Trophoblast cell (in vitro differentiated cells and primary cell): ENCODE data around the gene GOLGA3.

Source experiments
- DNase-seq, 2 donors: peaks; one replicate each; pipeline ENCODE4 v3.0.0-alpha.2; 2016
- H2AFZ ChIP-seq: 2 replicates; pipeline ENCODE4 v1.6.1; 2013; ENCODE audit warnings: low read length, moderate library complexity, mild to moderate bottlenecking; ENCODE audit not compliant: insufficient read depth, poor library complexity
- H2AK5ac ChIP-seq: 2 replicates; pipeline ENCODE4 v1.6.1; 2013; ENCODE audit warnings: mild to moderate bottlenecking, low read length
- H2BK120ac ChIP-seq: 2 replicates; pipeline ENCODE4 v1.6.1; 2013; ENCODE audit warnings: low read length, mild to moderate bottlenecking, moderate library complexity; ENCODE audit not compliant: insufficient read depth, poor library complexity
- H2BK12ac ChIP-seq: 2 replicates; pipeline ENCODE4 v1.6.1; 2013; ENCODE audit warnings: mild to moderate bottlenecking, low read length, moderate library complexity
- H2BK5ac ChIP-seq: 2 replicates; pipeline ENCODE4 v1.6.1; 2013; ENCODE audit warnings: low read length, low read depth, moderate library complexity, mild to moderate bottlenecking; ENCODE audit not compliant: poor library complexity
- H3K14ac ChIP-seq: 2 replicates; pipeline ENCODE4 v1.6.1; 2013; ENCODE audit warnings: mild to moderate bottlenecking, low read length
- H3K18ac ChIP-seq: 2 replicates; pipeline ENCODE4 v1.6.1; 2013; ENCODE audit warnings: mild to moderate bottlenecking, low read length
- H3K23ac ChIP-seq: 2 replicates; pipeline ENCODE4 v1.6.1; 2013; ENCODE audit warnings: low read length
- H3K27ac ChIP-seq: 2 replicates; pipeline ENCODE4 v1.5.1; 2013; ENCODE audit warnings: low read depth, mild to moderate bottlenecking, inconsistent platforms, low read length, moderate library complexity
- H3K27me3 ChIP-seq: 2 replicates; pipeline ENCODE4 v1.6.1; 2013; ENCODE audit warnings: inconsistent platforms, mild to moderate bottlenecking, low read length, moderate library complexity; ENCODE audit not compliant: insufficient read depth
- H3K36me3 ChIP-seq, 2 experiments: 1 replicate in 1 of 2; 2 replicates in 1 of 2; pipeline ENCODE4 v1.6.1; 2013; ENCODE audit warnings: low read length in 2 of 2, mild to moderate bottlenecking in 2 of 2, moderate library complexity in 1 of 2; ENCODE audit not compliant: insufficient read depth in 2 of 2, control insufficient read depth in 1 of 2
- H3K4ac ChIP-seq: 2 replicates; pipeline ENCODE4 v1.6.1; 2013; ENCODE audit warnings: low read depth, mild to moderate bottlenecking, low read length, moderate library complexity
- H3K4me1 ChIP-seq, 2 experiments: 1 replicate in 1 of 2; 2 replicates in 1 of 2; pipeline ENCODE4 v1.6.1; 2013; ENCODE audit warnings: low read length in 2 of 2, mild to moderate bottlenecking in 2 of 2, moderate library complexity in 1 of 2; ENCODE audit not compliant: insufficient read depth in 2 of 2, control insufficient read depth in 1 of 2
- H3K4me2 ChIP-seq: 2 replicates; pipeline ENCODE4 v1.6.1; 2013; ENCODE audit warnings: inconsistent platforms, mild to moderate bottlenecking, low read length, moderate library complexity
- H3K4me3 ChIP-seq: 2 replicates; pipeline ENCODE4 v1.5.1; 2013; ENCODE audit warnings: mild to moderate bottlenecking, low read depth, low read length, inconsistent platforms
- H3K79me1 ChIP-seq: one replicate; pipeline ENCODE4 v1.6.1; 2013; ENCODE audit warnings: low read length
- H3K79me2 ChIP-seq: 2 replicates; pipeline ENCODE4 v1.6.1; 2013; ENCODE audit warnings: low read length, mild to moderate bottlenecking; ENCODE audit not compliant: control insufficient read depth, insufficient read depth, poor library complexity
- H3K9ac ChIP-seq: 2 replicates; pipeline ENCODE4 v1.6.1; 2013; ENCODE audit warnings: mild to moderate bottlenecking, low read length
- H3K9me3 ChIP-seq: 2 replicates; pipeline ENCODE4 v1.6.1; 2013; ENCODE audit warnings: low read depth, mild to moderate bottlenecking, control low read depth, inconsistent platforms, low read length; ENCODE audit not compliant: insufficient read depth
- H4K12ac ChIP-seq: 2 replicates; pipeline ENCODE4 v1.6.1; 2013; ENCODE audit warnings: low read depth, mild to moderate bottlenecking, low read length, moderate library complexity
- H4K8ac ChIP-seq: 2 replicates; pipeline ENCODE4 v1.6.1; 2013; ENCODE audit warnings: low read depth, mild to moderate bottlenecking, low read length, moderate library complexity
- H4K91ac ChIP-seq: one replicate; pipeline ENCODE4 v1.6.1; 2013; ENCODE audit warnings: low read depth, mild to moderate bottlenecking, low read length, moderate library complexity
- WGBS: extraction: QIAGEN DNeasy Blood & Tissue Kit; methylation state at CpG from one replicate; pipeline ENCODE4 v1.1.7; 2013; ENCODE audit warnings: missing lambda C conversion rate; ENCODE audit not compliant: insufficient read length, insufficient coverage; ENCODE audit errors: extremely low coverage; 5-methylcytosine and 5-hydroxymethylcytosine counted together

GOLGA3 gene

DNA sequence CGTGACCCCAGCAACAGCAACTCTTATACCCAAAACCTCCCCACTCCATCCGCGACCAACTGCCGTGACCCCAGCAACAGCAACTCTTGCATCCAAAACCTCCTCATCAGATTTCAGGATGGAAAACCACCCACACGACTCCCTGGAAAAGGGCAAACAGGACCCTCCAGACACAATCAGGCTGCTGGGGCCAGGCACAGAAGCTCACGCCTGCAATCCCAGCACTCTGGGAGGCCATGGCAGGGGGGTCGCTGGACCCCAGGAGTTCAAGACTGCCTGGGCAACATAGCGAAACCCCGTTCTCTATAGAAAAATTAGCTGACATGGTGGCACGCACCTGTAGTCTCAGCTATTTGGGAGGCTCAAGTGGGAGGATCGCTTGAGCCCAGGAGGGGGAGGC, 98.3 kb downstream of the GOLGA3 start:
- H3K23ac ChIP-seq: no peak overlapping the region
- H4K8ac ChIP-seq: no peak overlapping the region
- no peaks in the 10 kb centered on the region for H3K4me1 ChIP-seq
- no peak overlapping the region for H2BK5ac ChIP-seq
- H3K4me2 ChIP-seq: no peak overlapping the region
- H3K36me3 ChIP-seq: peaks cover 81 to 83% of the 10 kb centered on the region in 2 experiments
- no peaks in the 10 kb centered on the region for H3K27me3 ChIP-seq
- no peak overlapping the region for H2BK12ac ChIP-seq
- no peak overlapping the region for H3K14ac ChIP-seq
- H3K4me3 ChIP-seq: no peak overlapping the region
- peaks cover 2% of the 10 kb centered on the region for H3K9me3 ChIP-seq
- no CpG with 5 or more reads among the region's 11 CpGs for WGBS
- H2BK120ac ChIP-seq: no peak overlapping the region
- no peak overlapping the region for H2AK5ac ChIP-seq
- no peak for DNase-seq
- no peak overlapping the region for H3K9ac ChIP-seq
- H3K79me2 ChIP-seq: no peaks in the 10 kb centered on the region
- no peak overlapping the region for H3K4ac ChIP-seq
- no peak overlapping the region for H3K27ac ChIP-seq
- H3K79me1 ChIP-seq: no peaks in the 10 kb centered on the region
- no peak overlapping the region for H3K18ac ChIP-seq
- no peak overlapping the region for H4K12ac ChIP-seq
- no peak overlapping the region for H4K91ac ChIP-seq
- no peak overlapping the region for H2AFZ ChIP-seq

DNA sequence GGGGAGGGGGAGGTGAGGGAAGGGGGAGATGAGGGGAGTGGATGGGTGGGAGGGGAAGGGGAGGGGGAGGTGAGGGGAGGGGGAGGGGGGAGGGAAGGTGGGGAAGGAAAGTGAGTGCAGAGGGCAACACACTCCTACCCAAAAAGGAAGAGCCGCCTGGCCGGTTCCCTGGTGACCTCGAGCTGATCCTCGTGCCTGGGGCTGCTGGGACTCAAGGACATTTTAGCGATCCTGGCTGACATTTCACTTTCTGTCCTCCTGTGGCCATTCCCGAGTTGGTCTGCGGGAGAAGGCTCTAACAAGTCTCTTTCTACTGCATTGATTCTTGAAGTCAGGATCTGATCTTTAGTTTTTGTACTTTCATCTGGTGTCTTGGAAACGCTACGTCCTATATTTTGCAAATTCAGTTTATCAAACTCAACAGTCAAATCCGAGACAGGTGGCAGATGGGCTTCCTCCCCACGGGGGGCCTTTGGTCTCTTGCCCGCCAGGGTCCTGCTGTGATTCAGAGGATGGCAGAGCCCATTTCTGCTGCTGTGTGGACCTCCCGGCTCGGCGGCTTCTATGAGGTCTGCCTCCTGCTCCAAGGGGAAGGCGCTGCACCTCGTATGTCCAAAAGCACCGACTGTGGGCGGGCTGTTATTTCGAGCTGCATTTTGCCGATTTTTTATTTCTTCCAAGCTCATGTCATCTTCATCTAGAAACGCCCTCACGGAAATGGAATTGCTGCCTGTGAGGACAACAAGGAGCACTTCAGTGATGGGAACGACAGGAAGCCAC, 98.9 kb downstream of the GOLGA3 start:
- Histone ChIP-seq H2AFZ (no peak overlapping the region), H3K9ac (no peak overlapping the region), H2BK5ac (no peak overlapping the region), H4K91ac (no peak overlapping the region), H3K23ac (no peak overlapping the region), H3K79me2 (no peaks in the 10 kb centered on the region), H3K79me1 (no peaks in the 10 kb centered on the region), H4K12ac (no peak overlapping the region), H2BK120ac (no peak overlapping the region), H3K4me3 (no peak overlapping the region), H3K4me2 (no peak overlapping the region), H3K4ac (no peak overlapping the region), H4K8ac (no peak overlapping the region), H3K14ac (no peak overlapping the region), H3K36me3 (peaks cover 82 to 84% of the 10 kb centered on the region in 2 experiments), H2BK12ac (no peak overlapping the region), H3K18ac (no peak overlapping the region), H2AK5ac (no peak overlapping the region), H3K27me3 (no peaks in the 10 kb centered on the region), H3K4me1 (no peaks in the 10 kb centered on the region), H3K9me3 (peaks cover 2% of the 10 kb centered on the region), H3K27ac (no peak overlapping the region)
- WGBS: no CpG with 5 or more reads among the region's 24 CpGs
- peak in 1 of 2 donors; percentile 28 for DNase-seq

DNA sequence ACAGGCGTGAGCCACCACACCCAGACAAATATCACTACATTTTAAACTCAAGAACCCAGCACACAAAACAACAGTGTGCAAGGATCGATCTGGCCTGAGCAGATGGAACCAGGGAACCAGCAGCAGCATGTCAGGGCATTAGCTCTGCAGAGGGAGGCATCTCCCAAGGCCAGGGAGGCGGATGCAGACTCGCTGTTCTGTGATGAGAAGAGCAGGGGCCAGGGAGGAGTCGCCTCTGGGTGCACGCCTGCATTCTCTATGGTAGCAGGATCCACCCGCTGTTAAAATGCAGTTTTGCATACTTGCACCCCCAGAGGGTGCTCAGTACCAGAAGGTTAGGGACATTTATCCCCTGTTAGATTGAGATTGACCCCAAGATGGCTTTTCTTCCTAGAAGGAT, 100.2 kb downstream of the GOLGA3 start:
- no peak overlapping the region for H3K9ac ChIP-seq
- no peak overlapping the region for H4K12ac ChIP-seq
- no peak for DNase-seq
- H2AFZ ChIP-seq: no peak overlapping the region
- H3K23ac ChIP-seq: no peak overlapping the region
- H4K8ac ChIP-seq: no peak overlapping the region
- H3K4me2 ChIP-seq: no peak overlapping the region
- H2BK5ac ChIP-seq: no peak overlapping the region
- no peak overlapping the region for H2AK5ac ChIP-seq
- H3K79me2 ChIP-seq: no peaks in the 10 kb centered on the region
- no CpG with 5 or more reads among the region's 7 CpGs for WGBS
- no peak overlapping the region for H2BK12ac ChIP-seq
- H3K4ac ChIP-seq: no peak overlapping the region
- H3K27ac ChIP-seq: no peak overlapping the region
- no peak overlapping the region for H4K91ac ChIP-seq
- H3K4me1 ChIP-seq: no peaks in the 10 kb centered on the region
- H3K36me3 ChIP-seq: peaks cover 83 to 84% of the 10 kb centered on the region in 2 experiments
- no peak overlapping the region for H2BK120ac ChIP-seq
- H3K79me1 ChIP-seq: no peaks in the 10 kb centered on the region
- no peak overlapping the region for H3K18ac ChIP-seq
- H3K4me3 ChIP-seq: no peak overlapping the region
- H3K27me3 ChIP-seq: no peaks in the 10 kb centered on the region
- no peak overlapping the region for H3K14ac ChIP-seq
- peaks cover 2% of the 10 kb centered on the region for H3K9me3 ChIP-seq

DNA sequence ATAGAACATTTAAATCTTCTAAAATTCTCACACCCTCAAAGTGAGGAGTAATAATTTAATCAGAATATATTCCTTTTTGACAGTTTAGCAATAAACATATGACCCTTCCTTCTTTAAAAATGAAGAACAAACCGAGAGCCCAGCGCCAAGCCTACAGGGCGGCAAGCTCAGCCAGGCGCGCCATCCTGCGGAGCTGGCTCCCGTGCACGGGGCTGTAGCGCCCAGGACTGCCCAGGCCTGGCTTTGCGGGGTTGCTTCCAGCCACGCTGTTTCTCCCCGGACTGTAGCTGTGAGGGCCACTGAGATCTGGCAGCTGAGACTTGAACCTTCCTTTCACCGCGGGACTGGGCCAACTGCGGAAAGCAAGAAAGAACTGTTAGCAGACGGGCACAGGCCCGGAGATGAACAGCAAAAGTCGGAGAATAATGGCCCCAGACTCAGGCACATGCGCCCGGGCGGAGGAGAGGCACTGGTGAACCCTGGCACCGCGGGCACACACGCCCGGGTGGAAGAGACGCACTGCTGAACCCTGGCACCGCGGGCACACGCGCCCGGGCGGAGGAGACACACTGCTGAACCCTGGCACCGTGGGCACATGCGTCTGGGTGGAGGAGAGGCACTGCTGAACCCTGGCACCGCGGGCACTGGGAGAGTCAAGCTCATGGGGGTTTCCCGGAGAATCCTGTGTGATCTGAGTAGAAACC, 101.4 kb downstream of the GOLGA3 start:
- Histone ChIP-seq H3K79me1 (no peaks in the 10 kb centered on the region), H4K8ac (no peak overlapping the region), H3K9me3 (peaks cover 2% of the 10 kb centered on the region), H3K27ac (no peak overlapping the region), H3K18ac (peak overlapping the region; percentile 43), H2AK5ac (no peak overlapping the region), H3K9ac (no peak overlapping the region), H2BK120ac (no peak overlapping the region), H4K12ac (no peak overlapping the region), H3K4me2 (no peak overlapping the region), H3K4ac (no peak overlapping the region), H4K91ac (no peak overlapping the region), H3K36me3 (peaks cover 78 to 79% of the 10 kb centered on the region in 2 experiments), H2AFZ (no peak overlapping the region), H3K4me3 (no peak overlapping the region), H3K27me3 (no peaks in the 10 kb centered on the region), H2BK12ac (no peak overlapping the region), H3K14ac (no peak overlapping the region), H3K79me2 (no peaks in the 10 kb centered on the region), H3K23ac (no peak overlapping the region), H2BK5ac (no peak overlapping the region), H3K4me1 (no peaks in the 10 kb centered on the region)
- DNase-seq: no peak
- no CpG with 5 or more reads among the region's 37 CpGs for WGBS
